ENCODE measurements around the gene LDAH. TPM values are rescaled to one million over a fixed set of nuclear protein-coding genes. Genes with fewer than 3 reads are reported as not detected.

Gene LDAH
- total and polyA plus RNA-seq, 2 donors (not counting 3 experiments of a cell fraction or from before 2014, with no cell fraction given): 12.3 to 24.0 TPM

- CTCF ChIA-PET: interaction anchor here (1.1 to 3.5 kb wide), 9 partner anchors 8 to 359 kb away, joined by 3 to 22 read pairs (median 7); partner anchors contain the start of genes GDF7 and RHOB
- peak overlapping the region; percentile 66 for H3K4me2 ChIP-seq (ENCODE audit: insufficient read depth, low read length)
- FAIRE-seq (no peak), DNase-seq (ENCODE audit: low read depth, low spot score) (no peak)
- no peaks in the 10 kb centered on the region for H3K79me2 ChIP-seq (ENCODE audit: control insufficient read depth, insufficient read depth, low read length)
- H3K9me3 ChIP-seq (replicated peaks; ENCODE audit: control insufficient read depth, insufficient read depth, low read length): no peaks in the 10 kb centered on the region
- BruUV-seq (replicated peaks): no TSS peak
- H3K36me3 ChIP-seq (ENCODE audit: control insufficient read depth in 2 of 2, extremely low read depth in 1 of 2, insufficient read depth in 2 of 2, low read length in 2 of 2): peaks cover 0 to 9% of the 10 kb centered on the region in 2 experiments
- H3K4me3 ChIP-seq (replicated peaks in 1 of 3; ENCODE audit: insufficient read depth in 1 of 3, low read depth in 1 of 3, low read length in 3 of 3): peak overlapping the region in 2 of 3 experiments; percentile 75 to 95
- intact Hi-C loops (cut with micrococcal nuclease): no loop called here
- peaks cover 10% of the 10 kb centered on the region for H3K4me1 ChIP-seq (ENCODE audit: control insufficient read depth, extremely low read depth, insufficient read depth, low read length)
- no peaks in the 10 kb centered on the region for H4K20me1 ChIP-seq (replicated peaks; ENCODE audit: control insufficient read depth, extremely low read depth, insufficient read depth, low read length)
- dilution Hi-C loops (cut with MboI; ENCODE audit: extremely low pct_ligation_motif_present, low sequenced_read_pairs): no loop called here
- peak overlapping the region; percentile 80 for H3K9ac ChIP-seq (replicated peaks; ENCODE audit: extremely low read depth, insufficient read depth, low read length)
- POLR2A ChIA-PET: interaction anchor here (0.7 to 3.3 kb wide), 2 partner anchors 203 to 272 kb away, joined by 3 to 12 read pairs; partner anchors contain the start of gene RHOB
- H3K27me3 ChIP-seq (ENCODE audit: control insufficient read depth in 2 of 2, insufficient read depth in 2 of 2, low read length in 2 of 2): peaks cover 3 to 4% of the 10 kb centered on the region in 2 experiments
- no peak overlapping the region for H3K27ac ChIP-seq (ENCODE audit: insufficient read depth, low read depth, low read length)
- no peak overlapping the region for H2AFZ ChIP-seq (ENCODE audit: low read depth, low read length)
- H3K9me1 ChIP-seq (replicated peaks; ENCODE audit: control insufficient read depth, extremely low read depth, insufficient read depth, low read length): no peaks in the 10 kb centered on the region
- TF ChIP-seq MAX (IDR thresholded peaks at IDR 0.05; ENCODE audit: insufficient read depth, insufficient read length) (no peak), MYC (IDR thresholded peaks at IDR 0.05; ENCODE audit: low read depth, low read length) (no peak), POLR2AphosphoS5 (IDR thresholded peaks at IDR 0.05; ENCODE audit: insufficient read depth, low read depth, low read length) (no peak), POLR2A (IDR thresholded peaks at IDR 0.05; ENCODE audit: low read depth, low read length) (no peak), JUN (IDR thresholded peaks at IDR 0.05; ENCODE audit: borderline replicate concordance, insufficient read depth, insufficient read length, low read depth) (no peak)
These were observed 172.9 kb downstream of the LDAH start for GRCh38 chr2:20649976-20650375.

DNA sequence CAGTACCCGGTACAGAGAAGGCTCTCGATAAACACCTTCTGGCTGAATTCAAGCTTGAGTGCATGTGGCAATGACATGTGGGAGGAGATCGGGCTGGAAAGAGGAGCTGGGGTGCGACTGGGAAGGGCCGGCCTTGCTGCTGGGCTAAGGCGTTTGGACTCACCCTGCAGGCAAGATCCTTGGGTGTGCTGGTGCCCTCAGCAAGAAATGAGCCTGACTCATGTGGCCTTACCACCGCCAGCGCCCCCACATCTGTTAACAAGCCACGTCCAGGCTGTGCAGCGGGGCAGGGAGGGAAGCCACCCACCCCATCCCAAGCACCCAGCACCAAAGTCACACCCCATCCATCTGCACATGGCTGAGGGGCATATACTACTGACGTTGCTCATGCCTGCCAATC is 173.3 kb downstream of the LDAH start:
- H3K4me3 ChIP-seq (replicated peaks in 1 of 3; ENCODE audit: insufficient read depth in 1 of 3, low read depth in 1 of 3, low read length in 3 of 3): no peak overlapping the region
- POLR2A ChIA-PET: interaction anchor here (3.3 kb wide), 1 partner anchor 203 kb away, joined by 12 read pairs; the partner anchor contains the start of gene RHOB

More for the DNA sequence above, 173.3 kb downstream of the LDAH start:
- Histone ChIP-seq H3K9me1 (replicated peaks; ENCODE audit: control insufficient read depth, extremely low read depth, insufficient read depth, low read length) (no peaks in the 10 kb centered on the region), H4K20me1 (replicated peaks; ENCODE audit: control insufficient read depth, extremely low read depth, insufficient read depth, low read length) (no peaks in the 10 kb centered on the region), H3K4me2 (ENCODE audit: insufficient read depth, low read length) (no peak overlapping the region), H3K79me2 (ENCODE audit: control insufficient read depth, insufficient read depth, low read length) (no peaks in the 10 kb centered on the region), H3K27me3 (ENCODE audit: control insufficient read depth in 2 of 2, insufficient read depth in 2 of 2, low read length in 2 of 2) (peaks cover 3% of the 10 kb centered on the region in 2 experiments), H2AFZ (ENCODE audit: low read depth, low read length) (no peak overlapping the region), H3K9me3 (replicated peaks; ENCODE audit: control insufficient read depth, insufficient read depth, low read length) (no peaks in the 10 kb centered on the region), H3K9ac (replicated peaks; ENCODE audit: extremely low read depth, insufficient read depth, low read length) (no peak overlapping the region), H3K36me3 (ENCODE audit: control insufficient read depth in 2 of 2, extremely low read depth in 1 of 2, insufficient read depth in 2 of 2, low read length in 2 of 2) (peaks cover 0 to 12% of the 10 kb centered on the region in 2 experiments), H3K4me1 (ENCODE audit: control insufficient read depth, extremely low read depth, insufficient read depth, low read length) (peaks cover 10% of the 10 kb centered on the region), H3K27ac (ENCODE audit: insufficient read depth, low read depth, low read length) (no peak overlapping the region)
- DNase-seq (ENCODE audit: low read depth, low spot score) (no peak), FAIRE-seq (no peak)
- CTCF ChIA-PET: interaction anchor here (0.5 to 3.5 kb wide), 6 partner anchors 197 to 542 kb away, joined by 3 to 22 read pairs (median 5); no protein-coding TSS in a partner anchor
- no TSS peak for BruUV-seq (replicated peaks)
- dilution Hi-C loops (cut with MboI; ENCODE audit: extremely low pct_ligation_motif_present, low sequenced_read_pairs): no loop called here
- intact Hi-C loops (cut with micrococcal nuclease): no loop called here
- TF ChIP-seq EZH2 (IDR thresholded peaks at IDR 0.05; ENCODE audit: borderline replicate concordance, low read depth, low read length, severe bottlenecking) (no peak), MYC (IDR thresholded peaks at IDR 0.05; ENCODE audit: low read depth, low read length) (no peak), MAX (IDR thresholded peaks at IDR 0.05; ENCODE audit: insufficient read depth, insufficient read length) (no peak), CTCF (IDR thresholded peaks at IDR 0.05; ENCODE audit: extremely low read depth in 1 of 2, insufficient read depth in 1 of 2, low read depth in 1 of 2, low read length in 2 of 2) (no peak), JUN (IDR thresholded peaks at IDR 0.05; ENCODE audit: borderline replicate concordance, insufficient read depth, insufficient read length, low read depth) (no peak), GATA2 (IDR thresholded peaks at IDR 0.05; ENCODE audit: insufficient read depth, insufficient read length, low read depth, low read length) (no peak), POLR2A (IDR thresholded peaks at IDR 0.05; ENCODE audit: low read depth, low read length) (no peak), FOS (IDR thresholded peaks at IDR 0.05; ENCODE audit: borderline replicate concordance, insufficient read depth, low read length) (no peak), POLR2AphosphoS5 (IDR thresholded peaks at IDR 0.05; ENCODE audit: insufficient read depth, low read depth, low read length) (no peak)

Measured in endothelial cell of umbilical vein (primary cell).